Adrenal gland (tissue), 12 donors: ENCODE measurements around the gene THRB. TPM values are rescaled to one million over a fixed set of nuclear protein-coding genes. Genes with fewer than 3 reads are reported as not detected.

ENCODE experiments used
- DNase-seq, 7 donors: peaks; one replicate each; pipeline ENCODE4 v3.0.0-alpha.2; 2019 to 2020
- H3K27ac ChIP-seq, 5 donors: fragments of 200-600 bp; sonication (generic) in 4 of 5; 1 replicate in 3 of 5; 2 replicates in 2 of 5; pipeline versions ENCODE4 v1.5.1 to v1.8.0; 2016 to 2020; ENCODE audit warnings: mild to moderate bottlenecking in 1 of 5
- H3K27me3 ChIP-seq: fragments of 200-600 bp; 2 replicates; pipeline ENCODE4 v1.8.0; 2021
- H3K36me3 ChIP-seq, 2 donors: fragments of 200-600 bp; replicated peaks in 1 of 2; 1 replicate in 1 of 2; 2 replicates in 1 of 2; pipeline versions ENCODE4 v1.5.1 to v1.8.0; 2018 to 2022
- H3K4me1 ChIP-seq, 2 donors: fragments of 200-600 bp; replicated peaks in 1 of 2; 1 replicate in 1 of 2; 2 replicates in 1 of 2; pipeline versions ENCODE4 v1.5.1 to v1.8.0; 2018 to 2021
- H3K4me3 ChIP-seq, 4 donors: fragments of 200-600 bp; sonication (generic) in 3 of 4; one replicate each; pipeline ENCODE4 v1.5.1; 2016 to 2018
- H3K9me3 ChIP-seq, 3 donors: fragments of 200-600 bp; sonication (generic) in 1 of 3; replicated peaks in 1 of 3; 1 replicate in 2 of 3; 2 replicates in 1 of 3; pipeline versions ENCODE4 v1.5.1 to v1.8.0; 2016 to 2021
- POLR2A ChIP-seq, 2 donors: fragments of 450-650 bp; IDR thresholded peaks; one replicate each; pipeline ENCODE4 v1.6.1; 2017; ENCODE audit warnings: antibody characterized with exemption in 2 of 2, mild to moderate bottlenecking in 2 of 2, moderate library complexity in 1 of 2
- WGBS, 4 donors: extraction: QIAGEN DNeasy Blood & Tissue Kit in 2 of 4; methylation state at CpG; one replicate each; pipeline versions ENCODE4 v1.1.5 to v1.1.7; 2013 to 2017; 5-methylcytosine and 5-hydroxymethylcytosine counted together
- intact Hi-C, 2 donors: fragments of 100-400 bp; cut with DNase I; formaldehyde crosslinking; loops; one replicate each; pipeline versions ENCODE4 v1.14.1 to v1.15.0; 2022 to 2023
- polyA plus RNA-seq, 3 donors: library from polyadenylated mRNA; stranded (reverse); fragments of 200-250 nt in 2 of 3; fragments of 350-450 nt in 1 of 3; fragmentation: Illumina TruSeq in 1 of 3; extraction: RNeasy Lipid Tissue Mini Kit (QIAGEN cat#74804) in 1 of 3; gene quantifications; one replicate each; pipeline ENCODE4 v1.2.3, GENCODE V29; 2013 to 2014
- total RNA-seq, 9 donors: library from RNA; depleted of rRNA in 4 of 9; stranded (reverse); fragments of >200 nt in 4 of 9; fragments of 120-200 nt in 1 of 9; fragmentation: NEBNext Ultra II Directional in 1 of 9; extraction: Animal tissue kit (Norgen Biotek cat#: 25700) in 1 of 9; gene quantifications; one replicate each; pipeline versions ENCODE4 v1.1.0 to v1.2.4, GENCODE V29; 2013 to 2023
- TF ChIP-seq, protein P1 (sequence below), 6 experiments: fragments of 450-650 bp in 4 of 6; fragments of 200-600 bp in 2 of 6; sonication (generic) in 1 of 6; IDR thresholded peaks; 1 replicate in 5 of 6; 2 replicates in 1 of 6; pipeline versions ENCODE4 v1.5.1 to v1.8.0; 2016 to 2021; ENCODE audit warnings: antibody characterized with exemption in 6 of 6, mild to moderate bottlenecking in 2 of 6, moderate library complexity in 1 of 6
- donor health status: healthy with polysubstance abuse.
- donor health status: Bipolar disorder and iron deficiency.
- donor health status: DM: yes; HTN: yes; CAD: no.
- donor health status: DM: no; HTN: no; CAD: no.
- donor health status: DM: no; HTN: no; CAD: no.
- donor health status: DM: yes; HTN: yes; CAD: no.

THRB gene
- total and polyA plus RNA-seq, 12 donors, result 3.0 to 30.7 (median 13.5) TPM

DNA sequence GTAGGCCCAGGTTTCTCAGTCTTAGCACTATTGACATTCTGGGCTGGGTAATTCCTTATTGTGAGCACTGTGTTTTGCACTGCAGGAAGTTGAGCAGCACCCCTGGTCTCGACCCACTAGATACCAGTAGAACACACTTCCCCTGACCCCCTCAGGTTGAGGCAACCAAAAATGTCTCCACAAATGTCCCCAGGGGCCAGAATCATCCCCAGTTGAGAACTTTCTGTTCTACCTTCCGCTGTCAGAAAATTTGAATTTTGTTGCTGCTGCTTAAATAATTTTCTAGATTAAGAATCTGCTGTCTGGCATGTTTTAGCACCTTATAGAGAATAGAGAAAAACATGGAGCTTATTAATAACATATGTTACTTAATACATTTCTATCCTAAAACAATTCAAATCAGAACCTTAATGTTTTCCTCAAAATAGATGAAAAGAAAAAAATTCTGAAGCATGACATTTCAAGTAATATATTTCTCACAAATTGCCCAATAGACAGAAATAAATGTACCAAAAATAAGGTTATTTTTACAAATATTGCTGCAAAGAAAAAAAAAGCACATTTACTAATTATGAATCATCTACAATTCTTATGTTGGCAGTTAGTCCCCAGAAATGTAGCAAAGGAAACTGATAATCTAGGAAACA, 13.2 kb upstream of the THRB start:
- WGBS, 4 donors, result 87 to 100% (median 88%) methylated on average over 2 of the region's 2 CpGs
- intact Hi-C loops, result no loop called here

DNA sequence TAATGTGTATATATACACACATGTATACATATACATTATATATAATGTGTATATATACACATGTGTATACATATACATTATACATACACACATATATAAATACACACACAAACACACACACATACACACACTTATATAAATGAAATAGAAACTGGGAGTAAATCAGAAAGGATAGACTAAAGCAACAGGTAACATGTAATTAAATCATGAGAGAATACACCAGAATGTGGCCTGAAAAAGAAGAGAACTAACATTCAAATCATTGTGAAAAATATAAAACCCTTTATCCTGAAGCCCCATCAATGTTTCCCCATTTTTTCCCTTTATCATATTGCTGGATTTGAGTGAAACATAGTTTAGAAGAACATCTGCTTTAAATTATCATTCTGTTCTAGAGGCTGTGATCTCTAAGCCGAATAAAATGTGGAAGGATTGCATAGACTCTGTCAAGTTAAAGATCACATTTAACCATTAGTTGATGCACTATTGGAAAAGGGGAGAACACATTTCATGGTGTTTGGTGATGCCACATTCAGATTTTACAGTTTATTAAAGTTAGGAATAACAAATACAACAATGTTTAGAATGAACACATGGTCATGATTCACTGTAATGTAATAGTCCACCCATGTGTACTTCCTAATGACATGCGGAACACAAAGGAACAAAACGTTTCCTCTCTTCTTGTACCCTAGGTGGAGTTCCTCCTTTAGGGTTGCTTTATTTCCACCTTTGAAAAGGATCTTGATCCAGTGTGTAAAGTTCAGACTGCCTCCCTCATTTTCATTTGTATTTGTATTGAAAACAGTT, 12.5 kb upstream of the THRB start:
- DNase-seq, result no peak
- TF ChIP-seq, protein P1, sequence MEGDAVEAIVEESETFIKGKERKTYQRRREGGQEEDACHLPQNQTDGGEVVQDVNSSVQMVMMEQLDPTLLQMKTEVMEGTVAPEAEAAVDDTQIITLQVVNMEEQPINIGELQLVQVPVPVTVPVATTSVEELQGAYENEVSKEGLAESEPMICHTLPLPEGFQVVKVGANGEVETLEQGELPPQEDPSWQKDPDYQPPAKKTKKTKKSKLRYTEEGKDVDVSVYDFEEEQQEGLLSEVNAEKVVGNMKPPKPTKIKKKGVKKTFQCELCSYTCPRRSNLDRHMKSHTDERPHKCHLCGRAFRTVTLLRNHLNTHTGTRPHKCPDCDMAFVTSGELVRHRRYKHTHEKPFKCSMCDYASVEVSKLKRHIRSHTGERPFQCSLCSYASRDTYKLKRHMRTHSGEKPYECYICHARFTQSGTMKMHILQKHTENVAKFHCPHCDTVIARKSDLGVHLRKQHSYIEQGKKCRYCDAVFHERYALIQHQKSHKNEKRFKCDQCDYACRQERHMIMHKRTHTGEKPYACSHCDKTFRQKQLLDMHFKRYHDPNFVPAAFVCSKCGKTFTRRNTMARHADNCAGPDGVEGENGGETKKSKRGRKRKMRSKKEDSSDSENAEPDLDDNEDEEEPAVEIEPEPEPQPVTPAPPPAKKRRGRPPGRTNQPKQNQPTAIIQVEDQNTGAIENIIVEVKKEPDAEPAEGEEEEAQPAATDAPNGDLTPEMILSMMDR (IDR thresholded peaks at IDR 0.05), result no peak
- TF ChIP-seq POLR2A (IDR thresholded peaks at IDR 0.05), result no peak
- H3K36me3 ChIP-seq, result no peaks in the 10 kb centered on the region
- 75 to 83% (median 80%) methylated on average over 3 of the region's 3 CpGs for WGBS, 4 donors
- peaks cover 0 to 11% of the 10 kb centered on the region in 2 donors for H3K4me1 ChIP-seq
- intact Hi-C loops, result no loop called here
- no peaks in the 10 kb centered on the region for H3K9me3 ChIP-seq
- no peak overlapping the region for H3K4me3 ChIP-seq
- no peaks in the 10 kb centered on the region for H3K27me3 ChIP-seq
- H3K27ac ChIP-seq, result no peak overlapping the region

More for the DNA sequence above, 13.2 kb upstream of the THRB start:
- DNase-seq, result no peak
- no peak for TF ChIP-seq POLR2A (IDR thresholded peaks at IDR 0.05)
- TF ChIP-seq, protein P1 (IDR thresholded peaks at IDR 0.05), result no peak
- Histone ChIP-seq H3K4me3 (no peak overlapping the region), H3K36me3 (no peaks in the 10 kb centered on the region), H3K27me3 (no peaks in the 10 kb centered on the region), H3K4me1 (peaks cover 0 to 11% of the 10 kb centered on the region in 2 donors), H3K27ac (no peak overlapping the region), H3K9me3 (no peaks in the 10 kb centered on the region)

DNA sequence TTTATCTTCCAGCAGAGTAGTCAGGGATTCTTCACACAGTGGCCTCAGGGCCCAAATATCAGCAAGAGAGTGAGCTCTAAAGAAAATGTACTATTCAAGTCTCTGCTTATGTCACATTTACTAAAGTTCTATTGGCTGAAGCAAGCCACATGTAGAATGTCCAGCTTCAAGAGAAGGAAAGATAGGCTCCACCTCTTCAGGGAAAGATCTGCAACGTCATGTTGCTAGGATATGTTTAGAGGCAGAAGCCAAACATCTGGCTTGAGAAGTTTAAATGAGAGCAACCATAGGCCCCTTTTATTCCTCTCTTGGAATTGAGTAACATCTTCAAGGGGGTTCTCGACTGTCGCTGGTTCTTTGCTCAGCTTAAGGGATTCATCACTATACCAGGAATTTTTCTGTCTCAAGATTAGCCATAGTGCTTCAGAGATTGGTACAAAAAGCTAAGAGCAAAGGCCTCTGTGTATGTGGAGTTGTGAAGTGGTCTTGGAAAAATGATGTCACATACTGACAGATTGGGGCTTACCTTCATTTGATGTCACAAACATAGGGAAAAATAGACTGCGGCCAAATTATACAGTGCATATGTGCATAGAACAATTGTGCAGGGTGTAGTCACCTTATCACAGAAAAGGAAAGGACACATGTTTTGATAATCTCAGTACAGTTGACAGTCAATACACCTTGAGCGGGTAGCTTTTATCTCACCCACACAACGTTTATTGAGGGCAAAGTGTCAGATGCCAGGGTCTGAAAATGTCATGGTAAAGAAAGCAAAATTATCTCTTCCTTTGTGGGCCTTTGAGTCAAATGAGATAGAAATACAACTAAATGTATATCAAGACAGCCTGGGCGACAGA, 11.3 kb upstream of the THRB start:
- DNase-seq, result no peak
- no peaks in the 10 kb centered on the region for H3K27me3 ChIP-seq
- no peaks in the 10 kb centered on the region for H3K36me3 ChIP-seq
- no peak overlapping the region for H3K4me3 ChIP-seq
- H3K9me3 ChIP-seq, result no peaks in the 10 kb centered on the region
- H3K4me1 ChIP-seq, result peaks cover 0 to 11% of the 10 kb centered on the region in 2 donors
- H3K27ac ChIP-seq, result no peak overlapping the region
- no peak for TF ChIP-seq POLR2A (IDR thresholded peaks at IDR 0.05)
- TF ChIP-seq, protein P1 (IDR thresholded peaks at IDR 0.05), result no peak
- intact Hi-C loops, result no loop called here
- WGBS, 4 donors, result 82 to 86% (median 84%) methylated on average over 7 of the region's 7 CpGs

DNA sequence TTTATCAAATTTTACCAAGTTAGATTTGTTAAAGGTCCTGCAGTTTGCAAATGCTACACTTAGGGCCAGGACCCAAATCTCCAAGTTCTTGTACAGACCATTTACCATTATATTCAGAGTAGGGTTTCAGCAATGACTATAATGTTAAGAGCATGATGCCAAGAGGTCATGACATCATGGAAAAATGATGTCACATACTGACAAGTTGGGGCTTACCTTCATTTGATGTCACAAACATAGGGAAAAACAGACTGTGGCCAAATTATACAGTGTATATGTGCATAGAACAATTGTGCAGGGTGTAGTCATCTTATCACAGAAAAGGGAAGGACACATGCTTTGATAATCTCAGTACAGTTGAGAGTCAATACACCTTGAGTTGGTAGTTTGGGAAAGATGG, 10.1 kb upstream of the THRB start:
- Histone ChIP-seq H3K27ac (no peak overlapping the region), H3K36me3 (no peaks in the 10 kb centered on the region), H3K9me3 (no peaks in the 10 kb centered on the region), H3K4me1 (peaks cover 0 to 11% of the 10 kb centered on the region in 2 donors), H3K27me3 (no peaks in the 10 kb centered on the region), H3K4me3 (no peak overlapping the region)
- intact Hi-C loops, result no loop called here
- TF ChIP-seq, protein P1 (IDR thresholded peaks at IDR 0.05), result no peak
- no peak for TF ChIP-seq POLR2A (IDR thresholded peaks at IDR 0.05)
- no peak for DNase-seq
